ENCODE results near the gene OTOP1.
"Not testable (repeated sequence)": the region's sequence is repeated elsewhere in the genome, so short reads cannot be mapped to it uniquely, and the experiment has no call there.

OTOP1 gene

DNA sequence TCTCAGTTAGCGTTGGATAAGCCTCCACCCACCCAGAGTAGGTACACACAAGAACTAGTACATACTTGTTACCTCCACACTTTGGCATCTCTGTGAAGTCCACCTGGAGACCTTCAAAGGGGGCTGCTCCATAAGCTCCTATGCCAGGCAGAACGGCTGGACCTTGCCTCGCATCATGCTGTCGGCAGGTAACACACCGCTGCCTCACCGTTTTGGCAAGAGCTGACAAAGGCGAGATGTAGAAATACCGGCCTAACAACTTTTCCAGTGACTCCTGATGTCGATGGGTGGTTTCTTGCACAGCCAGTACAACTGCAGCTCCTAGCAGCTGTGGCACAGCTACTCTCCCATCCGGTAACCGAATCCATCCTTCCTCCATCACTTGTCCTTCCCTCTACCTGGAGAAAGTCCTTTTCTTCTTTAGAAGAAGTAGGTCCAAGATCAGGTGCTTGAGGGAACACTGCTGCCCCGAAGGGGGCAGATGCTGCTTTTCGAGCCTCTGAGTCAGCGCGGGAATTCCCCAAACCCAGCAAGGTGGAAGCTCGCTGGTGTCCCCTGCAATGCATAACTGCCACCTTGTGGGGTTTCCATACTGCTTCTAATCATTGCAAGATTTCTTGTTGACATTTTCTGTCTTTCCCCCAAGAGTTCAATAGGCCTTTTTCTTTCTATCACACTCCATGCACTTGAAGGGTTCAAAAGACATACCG, 65.6 kb downstream of the OTOP1 start:
- not testable (repeated sequence) for DNase-seq

DNA sequence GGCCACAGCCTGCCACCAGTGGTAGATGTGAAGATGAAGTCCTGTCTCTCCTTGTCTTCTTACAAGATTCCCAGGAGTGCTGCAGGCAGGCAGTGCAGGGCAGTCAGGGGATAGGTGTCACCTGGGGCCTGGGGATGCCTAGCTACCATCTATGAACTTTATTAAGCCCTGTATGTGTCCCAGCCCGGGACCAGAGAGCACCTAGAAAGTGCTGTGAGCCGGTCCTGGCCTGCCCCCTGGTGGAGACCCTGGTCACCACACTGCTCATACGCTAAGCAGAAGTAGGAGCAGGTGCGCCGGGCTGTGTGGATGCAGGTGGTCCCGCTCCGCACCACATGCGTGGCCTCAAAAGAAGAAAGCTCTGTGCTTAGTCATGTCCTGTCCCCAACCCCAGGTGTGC, 81.1 kb downstream of the OTOP1 start:
- peak; percentile 23 to 30 for DNase-seq

DNA sequence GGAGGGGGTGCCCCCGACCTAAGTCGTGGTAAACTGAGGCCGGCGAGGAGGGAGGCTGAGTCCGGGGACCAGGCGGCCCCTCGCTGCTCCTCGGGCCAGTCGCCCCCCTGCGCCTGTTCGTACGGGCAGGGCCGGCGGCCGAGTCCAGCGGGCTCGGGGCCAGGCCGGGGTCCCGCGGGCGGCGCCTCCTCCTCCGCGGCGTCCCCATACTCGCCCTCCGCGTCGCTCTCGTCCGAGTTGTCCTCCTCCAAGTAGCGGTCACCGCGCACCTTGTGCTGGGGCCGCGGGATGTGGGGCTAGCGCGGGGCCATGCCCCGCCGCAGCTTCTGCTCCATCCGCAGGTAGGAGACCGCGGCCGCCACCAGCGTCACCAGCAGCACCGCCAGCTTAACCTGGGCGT, 83.4 kb downstream of the OTOP1 start:
- DNase-seq: not testable (repeated sequence)

DNA sequence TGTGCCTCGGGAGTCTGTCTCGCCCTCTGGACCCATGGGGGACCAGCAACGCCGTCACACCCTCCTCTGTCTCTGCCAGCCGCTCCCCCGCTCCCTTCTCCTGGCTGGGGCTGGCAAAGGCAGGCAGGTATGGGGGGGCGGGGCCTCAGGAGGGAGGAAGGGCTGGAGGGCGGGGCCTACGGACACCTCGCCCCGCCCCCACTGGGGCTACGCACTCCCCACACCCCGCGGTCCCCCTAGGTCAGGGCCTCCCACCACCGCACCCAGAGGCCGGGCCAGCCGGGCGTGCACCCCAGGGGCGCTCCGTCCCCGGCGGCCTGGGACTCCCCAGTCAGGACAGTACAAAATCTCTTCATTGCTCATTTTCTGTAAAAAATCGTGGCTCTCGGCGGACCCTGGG, 84.0 kb downstream of the OTOP1 start:
- not testable (repeated sequence) for DNase-seq

DNA sequence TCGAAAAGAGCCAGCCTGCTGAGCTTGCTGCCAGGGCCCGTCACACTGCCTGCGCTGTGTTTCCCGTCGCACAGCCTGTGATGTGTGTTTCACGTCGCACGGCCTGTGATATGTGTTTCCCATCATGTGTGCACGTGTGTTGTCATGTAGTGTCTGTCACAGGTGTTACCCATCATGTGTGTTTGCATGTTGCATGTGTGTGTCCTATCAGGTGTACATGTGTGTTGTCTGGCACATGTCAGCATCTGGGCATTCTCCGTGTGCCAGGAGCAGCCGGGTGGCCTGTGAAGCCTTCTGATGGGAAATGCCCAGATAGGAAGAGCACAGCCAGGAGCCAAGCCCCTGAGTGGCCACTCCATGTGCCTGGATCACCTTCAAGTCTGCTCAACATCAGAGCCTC, 85.5 kb downstream of the OTOP1 start:
- not testable (repeated sequence) for DNase-seq
